Ascending aorta (tissue), 2 donors: Measurements from ENCODE around the gene SORD. TPM values are rescaled to one million over a fixed set of nuclear protein-coding genes. Genes with fewer than 3 reads are reported as not detected.

Experiments used
- DNase-seq, 2 donors: peaks; one replicate each; pipeline ENCODE4 v3.0.0-alpha.2; 2019; ENCODE audit warnings: low spot score in 2 of 2
- H3K27ac ChIP-seq, 2 donors: fragments of 200-600 bp; sonication (generic); one replicate each; pipeline ENCODE4 v1.5.1; 2016 to 2017; ENCODE audit warnings: mild to moderate bottlenecking in 1 of 2
- H3K27me3 ChIP-seq: fragments of 200-600 bp; sonication (generic); one replicate; pipeline ENCODE4 v1.5.1; 2017
- H3K36me3 ChIP-seq, 2 donors: fragments of 200-600 bp; sonication (generic); one replicate each; pipeline ENCODE4 v1.5.1; 2016
- H3K4me1 ChIP-seq, 2 donors: fragments of 200-600 bp; sonication (generic); one replicate each; pipeline ENCODE4 v1.5.1; 2016 to 2017; ENCODE audit warnings: mild to moderate bottlenecking in 1 of 2
- H3K4me3 ChIP-seq, 2 donors: fragments of 200-600 bp; sonication (generic); one replicate each; pipeline ENCODE4 v1.5.1; 2016 to 2017; ENCODE audit warnings: mild to moderate bottlenecking in 1 of 2
- H3K9me3 ChIP-seq, 2 donors: fragments of 200-600 bp; sonication (generic); one replicate each; pipeline ENCODE4 v1.5.1; 2016
- intact Hi-C: fragments of 100-400 bp; cut with DNase I; formaldehyde crosslinking; loops from one replicate; pipeline ENCODE4 v1.15.1; 2023
- total RNA-seq: library from RNA; depleted of rRNA; stranded (reverse); fragments of >200 nt; gene quantifications from one replicate; pipeline ENCODE4 v1.1.0, GENCODE V29; 2016
- TF ChIP-seq, protein P1 (sequence below), 3 experiments: fragments of 200-600 bp in 2 of 3; fragments of 450-650 bp in 1 of 3; sonication (generic) in 2 of 3; IDR thresholded peaks; one replicate each; pipeline ENCODE4 v1.5.1; 2016 to 2019; ENCODE audit warnings: antibody characterized with exemption in 3 of 3, mild to moderate bottlenecking in 1 of 3, moderate library complexity in 1 of 3

The SORD gene
- total RNA-seq, 1 donor from 2014 or later = 6.5 TPM

DNA sequence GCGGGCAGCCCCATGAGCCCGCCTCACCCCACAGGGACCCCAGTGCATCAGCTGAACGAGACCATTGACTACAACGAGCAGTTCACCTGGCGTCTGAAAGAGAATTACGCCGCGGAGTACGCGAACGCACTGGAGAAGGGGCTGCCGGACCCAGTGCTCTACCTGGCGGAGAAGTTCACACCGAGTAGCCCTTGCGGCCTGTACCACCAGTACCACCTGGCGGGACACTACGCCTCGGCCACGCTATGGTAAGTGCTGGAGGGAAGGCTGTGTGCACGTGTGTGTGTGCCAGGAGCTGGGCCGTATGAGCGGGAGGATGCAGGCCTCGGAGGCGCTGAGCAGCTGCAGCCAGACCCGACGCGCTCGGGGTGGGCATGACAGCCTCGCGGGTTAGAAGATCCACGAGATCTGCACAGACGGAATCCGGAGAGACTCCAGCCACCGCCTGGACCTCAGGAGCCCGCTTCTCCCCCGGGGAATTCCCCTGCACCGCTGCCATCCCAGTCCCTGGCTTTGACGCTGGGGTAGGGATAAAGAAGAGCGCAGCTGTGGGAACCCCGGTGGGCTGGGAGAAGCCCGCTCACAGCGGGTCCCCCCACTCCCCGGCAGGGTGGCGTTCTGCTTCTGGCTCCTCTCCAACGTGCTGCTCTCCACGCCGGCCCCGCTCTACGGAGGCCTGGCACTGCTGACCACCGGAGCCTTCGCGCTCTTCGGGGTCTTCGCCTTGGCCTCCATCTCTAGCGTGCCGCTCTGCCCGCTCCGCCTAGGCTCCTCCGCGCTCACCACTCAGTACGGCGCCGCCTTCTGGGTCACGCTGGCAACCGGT is 93.7 kb downstream of the SORD start:
- peak overlapping the region; percentile 43 to 51 for H3K4me3 ChIP-seq
- H3K36me3 ChIP-seq = no peaks in the 10 kb centered on the region
- no peaks in the 10 kb centered on the region for H3K9me3 ChIP-seq
- intact Hi-C loops = no loop called here
- peaks cover 7 to 18% of the 10 kb centered on the region in 2 donors for H3K4me1 ChIP-seq
- TF ChIP-seq, protein P1, sequence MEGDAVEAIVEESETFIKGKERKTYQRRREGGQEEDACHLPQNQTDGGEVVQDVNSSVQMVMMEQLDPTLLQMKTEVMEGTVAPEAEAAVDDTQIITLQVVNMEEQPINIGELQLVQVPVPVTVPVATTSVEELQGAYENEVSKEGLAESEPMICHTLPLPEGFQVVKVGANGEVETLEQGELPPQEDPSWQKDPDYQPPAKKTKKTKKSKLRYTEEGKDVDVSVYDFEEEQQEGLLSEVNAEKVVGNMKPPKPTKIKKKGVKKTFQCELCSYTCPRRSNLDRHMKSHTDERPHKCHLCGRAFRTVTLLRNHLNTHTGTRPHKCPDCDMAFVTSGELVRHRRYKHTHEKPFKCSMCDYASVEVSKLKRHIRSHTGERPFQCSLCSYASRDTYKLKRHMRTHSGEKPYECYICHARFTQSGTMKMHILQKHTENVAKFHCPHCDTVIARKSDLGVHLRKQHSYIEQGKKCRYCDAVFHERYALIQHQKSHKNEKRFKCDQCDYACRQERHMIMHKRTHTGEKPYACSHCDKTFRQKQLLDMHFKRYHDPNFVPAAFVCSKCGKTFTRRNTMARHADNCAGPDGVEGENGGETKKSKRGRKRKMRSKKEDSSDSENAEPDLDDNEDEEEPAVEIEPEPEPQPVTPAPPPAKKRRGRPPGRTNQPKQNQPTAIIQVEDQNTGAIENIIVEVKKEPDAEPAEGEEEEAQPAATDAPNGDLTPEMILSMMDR (IDR thresholded peaks at IDR 0.05) = no peak
- peaks cover 12% of the 10 kb centered on the region for H3K27me3 ChIP-seq
- no peak overlapping the region for H3K27ac ChIP-seq
- DNase-seq = no peak

DNA sequence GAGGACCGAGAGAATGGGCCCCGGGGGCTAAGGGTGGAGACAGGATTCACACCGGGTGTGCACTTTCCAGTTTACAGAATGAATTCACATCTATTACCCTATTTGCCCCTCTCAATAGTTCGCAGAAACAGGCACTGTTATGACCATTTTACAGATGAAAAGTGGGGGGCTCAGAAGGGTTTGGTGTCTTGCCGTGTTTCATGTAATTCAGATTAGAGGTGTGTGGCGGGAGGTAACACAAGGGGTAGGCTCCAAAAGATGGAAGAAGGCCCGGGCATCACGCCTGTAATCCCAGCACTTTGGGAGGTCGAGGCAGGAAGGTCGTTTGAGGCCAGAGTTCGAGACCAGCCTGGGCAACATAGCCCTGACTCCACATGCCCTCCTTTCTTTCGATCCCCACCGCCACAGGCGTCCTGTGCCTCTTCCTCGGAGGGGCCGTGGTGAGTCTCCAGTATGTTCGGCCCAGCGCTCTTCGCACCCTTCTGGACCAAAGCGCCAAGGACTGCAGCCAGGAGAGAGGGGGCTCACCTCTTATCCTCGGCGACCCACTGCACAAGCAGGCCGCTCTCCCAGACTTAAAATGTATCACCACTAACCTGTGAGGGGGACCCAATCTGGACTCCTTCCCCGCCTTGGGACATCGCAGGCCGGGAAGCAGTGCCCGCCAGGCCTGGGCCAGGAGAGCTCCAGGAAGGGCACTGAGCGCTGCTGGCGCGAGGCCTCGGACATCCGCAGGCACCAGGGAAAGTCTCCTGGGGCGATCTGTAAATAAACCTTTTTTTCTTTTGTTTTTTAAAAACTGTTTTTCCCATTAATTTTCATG is 94.5 kb downstream of the SORD start:
- Histone ChIP-seq H3K27ac (no peak overlapping the region), H3K9me3 (no peaks in the 10 kb centered on the region), H3K36me3 (no peaks in the 10 kb centered on the region), H3K4me3 (peak overlapping the region; percentile 43 to 56), H3K27me3 (peaks cover 11% of the 10 kb centered on the region), H3K4me1 (peaks cover 7 to 18% of the 10 kb centered on the region in 2 donors)
- intact Hi-C loops = no loop called here
- no peak for DNase-seq
- TF ChIP-seq, protein P1 (IDR thresholded peaks at IDR 0.05) = no peak

DNA sequence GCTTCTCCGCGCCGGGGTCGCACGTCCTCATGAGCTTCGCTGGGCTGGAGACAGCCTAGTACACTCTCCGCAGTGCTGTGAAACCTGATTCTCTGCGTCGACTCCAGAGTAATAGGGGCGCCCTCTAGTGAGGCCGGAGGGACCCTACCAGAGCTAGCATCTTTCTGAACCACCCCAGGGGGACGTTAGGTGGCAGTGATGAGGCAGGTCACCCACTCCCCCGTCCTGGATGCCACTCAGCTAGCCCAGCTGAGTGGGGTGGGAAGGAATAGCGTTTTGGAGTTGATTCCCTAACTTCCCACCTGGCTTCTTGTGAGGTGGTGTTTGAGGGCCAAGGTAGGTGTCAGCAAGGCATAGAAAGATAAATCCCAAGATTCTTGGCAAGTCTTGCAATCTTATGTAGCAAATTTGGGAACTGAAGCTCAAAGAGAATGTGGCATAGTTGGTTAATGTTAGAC is 95.2 kb downstream of the SORD start:
- Histone ChIP-seq H3K9me3 (no peaks in the 10 kb centered on the region), H3K36me3 (no peaks in the 10 kb centered on the region), H3K27me3 (peaks cover 11% of the 10 kb centered on the region), H3K4me1 (peaks cover 7 to 12% of the 10 kb centered on the region in 2 donors), H3K27ac (no peak overlapping the region), H3K4me3 (peak overlapping the region; percentile 41 to 56)
- peak; percentile 18 to 92 for DNase-seq
- intact Hi-C loops = no loop called here
- TF ChIP-seq, protein P1 (IDR thresholded peaks at IDR 0.05) = peak; percentile 81 to 97 (median 97)

GRCh38 chr15:45118996-45119395 is 96.0 kb downstream of the SORD start:
- no peaks in the 10 kb centered on the region for H3K9me3 ChIP-seq
- DNase-seq = no peak

More at GRCh38 chr15:45118996-45119395, 96.0 kb downstream of the SORD start:
- Histone ChIP-seq H3K4me3 (no peak overlapping the region), H3K4me1 (peaks cover 7 to 9% of the 10 kb centered on the region in 2 donors), H3K27ac (no peak overlapping the region), H3K27me3 (peaks cover 11% of the 10 kb centered on the region), H3K36me3 (no peaks in the 10 kb centered on the region)
- intact Hi-C loops = no loop called here
- TF ChIP-seq, protein P1 (IDR thresholded peaks at IDR 0.05) = no peak
